Activated CD8-positive, alpha-beta memory T cell treated with anti-CD3 and anti-CD28 coated beads for 24 hours (primary cell): ENCODE data around the gene RP2.

Experiments
- DNase-seq: peaks from one replicate; pipeline ENCODE4 v3.0.0-alpha.2; 2020

Gene RP2

GRCh38 chrX:46836701-46837557, at the start of gene RP2:
Gene RP2, plus strand, starts transcription at chrX:46837043. Its CDS starts 58 bp downstream, at chrX:46837101.
- peak; percentile 92 for DNase-seq

GRCh38 chrX:46788902-46789301, 47.9 kb upstream of the RP2 start:
- no peak for DNase-seq

- no peak for DNase-seq
These were observed 44.7 kb upstream of the RP2 start for GRCh38 chrX:46791927-46792809.

DNA sequence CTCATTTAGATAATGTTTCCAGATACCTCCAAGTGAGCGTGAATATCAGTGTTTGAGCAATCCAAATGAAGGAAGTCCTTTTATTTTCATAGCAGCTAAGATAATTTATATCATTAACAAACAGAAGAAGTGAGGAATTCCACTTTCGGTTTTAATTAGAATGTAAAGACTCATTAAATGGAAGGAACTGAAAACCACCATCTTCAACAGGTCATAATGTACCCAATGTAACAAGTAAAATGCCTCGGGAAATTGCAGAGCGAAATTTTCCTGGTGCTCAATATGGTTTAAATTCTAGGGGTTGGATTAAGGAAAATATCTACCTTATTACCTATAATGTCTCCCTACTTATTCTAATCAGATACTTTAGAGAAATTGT, 44.0 kb upstream of the RP2 start:
- DNase-seq, result no peak

- DNase-seq, result no peak
These were observed 43.3 kb upstream of the RP2 start for GRCh38 chrX:46793386-46794143.

- peak; percentile 87 for DNase-seq
These were observed 40.2 kb upstream of the RP2 start for GRCh38 chrX:46796574-46797191.

GRCh38 chrX:46803140-46803539, 33.7 kb upstream of the RP2 start:
- DNase-seq, result no peak

DNA sequence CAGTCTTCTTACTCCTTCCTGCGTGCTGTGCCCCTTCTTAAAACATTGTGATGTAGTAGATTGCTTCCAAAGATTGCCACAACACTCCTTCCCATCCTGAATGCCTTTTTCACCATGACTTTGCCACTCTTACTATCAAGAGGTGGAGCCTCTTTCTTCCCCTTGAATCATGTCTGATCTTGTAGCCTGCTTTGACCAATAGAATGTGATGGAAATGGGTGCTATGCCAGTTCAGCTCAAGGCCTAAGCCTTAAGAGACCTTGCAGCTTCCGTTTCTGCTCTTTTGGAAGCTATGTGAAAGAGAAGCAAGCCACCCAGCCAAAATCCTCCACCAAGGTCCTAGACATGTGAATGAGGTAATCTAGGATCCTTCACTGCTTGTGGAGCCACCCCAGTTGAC, 31.6 kb upstream of the RP2 start:
- no peak for DNase-seq

DNA sequence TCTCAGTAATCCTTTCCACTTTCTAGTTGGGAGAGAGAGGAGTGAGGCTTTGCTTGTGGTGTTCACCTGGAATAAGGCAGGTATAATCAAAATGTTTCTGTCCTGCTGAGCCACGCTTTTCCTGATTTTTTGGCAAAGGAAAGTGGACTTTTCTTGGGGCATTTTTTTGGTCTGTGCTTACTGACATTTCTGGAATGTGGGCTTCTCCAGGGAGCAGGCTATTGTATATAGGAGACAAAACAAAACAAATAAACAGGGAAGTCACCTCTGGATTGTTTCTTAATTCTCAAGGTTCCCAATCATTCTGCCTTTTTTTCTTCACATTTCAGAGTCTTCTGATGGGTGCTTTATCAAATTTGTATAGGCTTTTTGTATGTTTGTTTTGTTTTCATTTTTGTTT, 25.7 kb upstream of the RP2 start:
- DNase-seq, result no peak

GRCh38 chrX:46812445-46812844, 24.4 kb upstream of the RP2 start:
- DNase-seq, result no peak

GRCh38 chrX:46814966-46815365, 21.9 kb upstream of the RP2 start:
- no peak for DNase-seq

DNA sequence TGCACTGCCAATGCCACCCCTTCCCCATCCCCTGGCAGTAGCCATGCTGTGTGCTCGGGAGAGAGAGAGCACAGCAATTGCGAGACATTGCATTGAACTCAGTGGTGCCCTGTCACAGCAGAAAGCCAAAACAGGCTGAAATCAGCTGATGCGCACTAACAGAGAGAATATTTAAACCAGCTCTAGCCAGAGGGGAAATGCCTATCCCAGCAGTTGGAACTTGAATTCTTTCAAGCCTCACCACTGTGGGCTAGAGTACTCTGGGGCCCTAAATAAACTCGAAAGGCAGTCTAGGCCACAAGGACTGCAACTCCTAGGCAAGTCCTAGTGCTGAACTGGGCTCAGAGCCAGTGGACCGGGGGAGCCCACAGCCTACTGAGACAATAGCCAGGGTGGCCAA, 17.7 kb upstream of the RP2 start:
- DNase-seq, result no peak

- DNase-seq, result no peak
These were observed 16.3 kb upstream of the RP2 start for GRCh38 chrX:46820391-46821100.

DNA sequence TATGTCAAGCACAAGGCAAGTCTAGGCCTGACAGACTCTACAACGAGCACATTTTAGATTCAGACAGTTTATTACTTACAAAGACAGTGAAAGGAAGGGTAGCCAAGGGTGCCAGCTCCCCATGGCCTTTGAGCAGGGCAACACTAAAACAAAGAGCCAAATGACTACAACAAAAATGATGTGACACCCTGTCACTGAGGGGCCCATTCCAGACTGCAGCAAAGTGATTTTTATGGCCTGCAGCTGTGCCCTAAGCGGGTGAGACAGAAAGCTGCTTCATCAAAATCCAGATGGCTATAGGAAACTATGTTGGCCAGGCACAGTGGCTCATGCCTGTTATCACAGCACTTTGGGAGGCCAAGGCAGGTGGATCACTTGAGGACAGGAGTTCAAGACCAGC, 13.4 kb upstream of the RP2 start:
- DNase-seq, result no peak

- no peak for DNase-seq
These were observed 5.0 kb upstream of the RP2 start for GRCh38 chrX:46831765-46832327.

- no peak for DNase-seq
These were observed 979 bp downstream of the RP2 start for GRCh38 chrX:46837558-46838485.

DNA sequence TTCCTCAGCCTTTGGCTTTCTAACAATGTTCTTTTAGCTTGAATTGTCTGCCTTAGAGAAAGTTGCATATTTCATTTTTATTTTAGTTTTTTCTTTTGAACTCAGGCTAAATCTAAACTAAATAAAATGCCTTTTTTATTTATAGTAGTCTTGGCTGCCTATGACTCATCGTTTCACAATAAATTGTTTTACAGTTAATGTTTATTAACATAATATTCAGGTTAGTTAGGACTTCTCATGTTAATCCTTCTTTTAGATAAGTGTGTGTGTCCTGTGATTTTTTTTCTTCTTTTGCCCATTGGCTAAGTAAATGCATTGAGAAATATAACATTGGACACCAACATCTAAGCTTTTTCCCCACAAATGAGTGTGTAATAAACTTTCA, 1.6 kb downstream of the RP2 start:
- DNase-seq, result no peak

DNA sequence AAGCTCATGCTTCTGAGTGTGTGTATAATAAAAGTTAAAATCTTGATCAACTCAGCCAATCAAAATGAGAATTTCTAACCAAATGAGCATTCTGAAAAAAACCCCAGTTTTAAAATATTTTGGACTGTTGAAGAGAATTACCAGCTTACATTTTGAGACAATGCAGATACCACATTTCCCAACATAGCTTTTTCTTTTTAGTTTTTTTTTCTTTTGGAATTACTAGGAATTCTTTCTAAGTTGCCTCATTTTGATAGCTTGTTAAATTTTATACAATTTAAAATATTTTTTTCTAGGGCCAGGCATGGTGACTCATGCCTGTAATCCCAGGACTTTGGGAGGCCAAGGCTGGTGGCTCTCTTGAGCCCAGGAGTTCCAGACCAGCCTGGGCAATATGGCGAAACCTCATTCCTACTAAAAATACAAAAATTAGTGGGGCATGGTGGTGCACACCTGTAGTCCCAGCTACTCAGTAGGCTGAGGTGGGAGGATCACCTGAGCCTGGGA, 2.2 kb downstream of the RP2 start:
- no peak for DNase-seq

GRCh38 chrX:46840946-46841345, 4.1 kb downstream of the RP2 start:
- DNase-seq, result no peak

DNA sequence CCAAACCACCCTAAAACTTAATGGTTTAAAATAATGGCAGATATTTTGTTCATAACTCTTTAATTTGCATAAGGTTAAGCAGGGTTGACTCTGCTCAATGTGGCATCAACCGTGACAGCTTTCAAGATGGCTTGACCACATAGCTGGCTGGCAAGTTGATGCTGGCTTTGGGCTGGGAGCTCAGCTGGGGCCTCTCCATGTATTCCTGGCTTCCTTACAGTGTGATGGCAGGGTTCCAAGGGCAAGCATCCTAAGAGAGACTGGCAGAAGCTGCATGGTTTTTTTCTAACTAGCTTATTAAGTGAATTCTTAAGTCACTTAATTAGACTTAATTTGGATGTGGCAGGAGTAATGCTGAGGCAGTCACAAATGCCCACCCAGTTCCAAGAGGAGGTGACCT, 4.5 kb downstream of the RP2 start:
- DNase-seq, result no peak
